H9 (cell line): ENCODE results near the gene IMMP2L. TPM values are rescaled to one million over a fixed set of nuclear protein-coding genes. Genes with fewer than 3 reads are reported as not detected.

Experiments used
- DNase-seq: peaks from one replicate; pipeline ENCODE4 v3.0.0-alpha.2; 2017
- H2AFZ ChIP-seq: one replicate; pipeline ENCODE4 v1.6.1; 2013; ENCODE audit warnings: mild to moderate bottlenecking, low read length, control low read depth, moderate library complexity
- H2AK5ac ChIP-seq: 2 replicates; pipeline ENCODE4 v1.6.1; 2013; ENCODE audit warnings: low read length, control low read depth, mixed read lengths; ENCODE audit not compliant: insufficient read length
- H2BK120ac ChIP-seq: one replicate; pipeline ENCODE4 v1.6.1; 2013; ENCODE audit warnings: low read depth, mild to moderate bottlenecking, low read length, control low read depth, inconsistent platforms; ENCODE audit not compliant: poor library complexity, severe bottlenecking
- H2BK12ac ChIP-seq: 2 replicates; pipeline ENCODE4 v1.6.1; 2013; ENCODE audit warnings: low read length, control low read depth, mixed read lengths, low read depth; ENCODE audit not compliant: insufficient read length
- H2BK15ac ChIP-seq: 2 replicates; pipeline ENCODE4 v1.6.1; 2013; ENCODE audit warnings: low read depth, low read length, control low read depth
- H2BK20ac ChIP-seq: one replicate; pipeline ENCODE4 v1.6.1; 2013; ENCODE audit warnings: low read depth, mild to moderate bottlenecking, low read length, control low read depth, inconsistent platforms; ENCODE audit not compliant: poor library complexity, severe bottlenecking
- H2BK5ac ChIP-seq: 2 replicates; pipeline ENCODE4 v1.6.1; 2013; ENCODE audit warnings: low read length, control low read depth, mixed read lengths; ENCODE audit not compliant: insufficient read length
- H3K14ac ChIP-seq: 2 replicates; pipeline ENCODE4 v1.6.1; 2013; ENCODE audit warnings: low read length, control low read depth; ENCODE audit not compliant: insufficient read depth
- H3K18ac ChIP-seq: 2 replicates; pipeline ENCODE4 v1.6.1; 2013; ENCODE audit warnings: low read depth, mild to moderate bottlenecking, mixed read lengths, low read length, control low read depth; ENCODE audit not compliant: insufficient read length
- H3K23ac ChIP-seq: 2 replicates; pipeline ENCODE4 v1.6.1; 2013; ENCODE audit warnings: low read length, control low read depth, mixed read lengths, low read depth; ENCODE audit not compliant: insufficient read length
- H3K23me2 ChIP-seq: 2 replicates; pipeline ENCODE4 v1.6.1; 2013; ENCODE audit warnings: low read depth, mild to moderate bottlenecking, mixed read lengths, low read length, control low read depth; ENCODE audit not compliant: insufficient read length, poor library complexity, severe bottlenecking
- H3K27ac ChIP-seq: 2 replicates; pipeline ENCODE4 v1.5.1; 2013; ENCODE audit warnings: low read length, control low read depth, mixed read lengths, low read depth; ENCODE audit not compliant: insufficient read length
- H3K27me3 ChIP-seq: 2 replicates; pipeline ENCODE4 v1.6.1; 2013; ENCODE audit warnings: low read length, control low read depth, inconsistent platforms; ENCODE audit not compliant: insufficient read depth
- H3K4ac ChIP-seq: 2 replicates; pipeline ENCODE4 v1.6.1; 2013; ENCODE audit warnings: low read depth, mild to moderate bottlenecking, control low read depth, inconsistent platforms, low read length, moderate library complexity
- H3K4me1 ChIP-seq: 2 replicates; pipeline ENCODE4 v1.6.1; 2013; ENCODE audit warnings: low read length, control low read depth, inconsistent platforms; ENCODE audit not compliant: insufficient read depth
- H3K4me2 ChIP-seq: 2 replicates; pipeline ENCODE4 v1.6.1; 2013; ENCODE audit warnings: low read length, control low read depth, mixed read lengths; ENCODE audit not compliant: insufficient read length, insufficient read depth
- H3K56ac ChIP-seq: 2 replicates; pipeline ENCODE4 v1.6.1; 2013; ENCODE audit warnings: low read depth, mild to moderate bottlenecking, mixed read lengths, low read length, control low read depth; ENCODE audit not compliant: insufficient read length
- H3K79me1 ChIP-seq: 2 replicates; pipeline ENCODE4 v1.6.1; 2013; ENCODE audit warnings: low read depth, mild to moderate bottlenecking, moderate library complexity, low read length, control low read depth, inconsistent platforms; ENCODE audit not compliant: insufficient read depth, poor library complexity, severe bottlenecking
- H3K79me2 ChIP-seq: 2 replicates; pipeline ENCODE4 v1.6.1; 2013; ENCODE audit warnings: low read length, control low read depth, inconsistent platforms; ENCODE audit not compliant: insufficient read depth
- H3K9ac ChIP-seq: 2 replicates; pipeline ENCODE4 v1.6.1; 2013; ENCODE audit warnings: low read length, control low read depth, mixed read lengths; ENCODE audit not compliant: insufficient read length; ENCODE audit errors: extremely low read depth
- H3K9me3 ChIP-seq: one replicate; pipeline ENCODE4 v1.6.1; 2013; ENCODE audit warnings: low read depth, low read length, inconsistent platforms; ENCODE audit not compliant: control insufficient read depth
- H3T11ph ChIP-seq: one replicate; pipeline ENCODE4 v1.6.1; 2013; ENCODE audit warnings: mild to moderate bottlenecking, low read length, control low read depth, inconsistent platforms
- H4K20me1 ChIP-seq: one replicate; pipeline ENCODE4 v1.6.1; 2013; ENCODE audit not compliant: control insufficient read depth, insufficient read length, insufficient read depth
- H4K5ac ChIP-seq: 2 replicates; pipeline ENCODE4 v1.6.1; 2013; ENCODE audit warnings: low read depth, mild to moderate bottlenecking, mixed read lengths, low read length, control low read depth; ENCODE audit not compliant: insufficient read length
- H4K8ac ChIP-seq: replicated peaks from 2 replicates; pipeline ENCODE4 v1.6.1; 2013; ENCODE audit warnings: low read length, control low read depth, mixed read lengths, low read depth; ENCODE audit not compliant: insufficient read length
- H4K91ac ChIP-seq: 2 replicates; pipeline ENCODE4 v1.6.1; 2013; ENCODE audit warnings: low read depth, mild to moderate bottlenecking, moderate library complexity, mixed read lengths, low read length, control low read depth; ENCODE audit not compliant: insufficient read length
- H3K27ac Mint-ChIP-seq, 3 experiments: 2 replicates in 2 of 3; 3 replicates in 1 of 3; pipeline ENCODE4 v1.8.0; 2020 to 2021; ENCODE audit warnings: mixed read lengths in 3 of 3, mild to moderate bottlenecking in 1 of 3, moderate library complexity in 1 of 3
- H3K27me3 Mint-ChIP-seq: 2 replicates; pipeline ENCODE4 v1.8.0; 2021; ENCODE audit warnings: low read depth, mild to moderate bottlenecking, moderate library complexity, mixed read lengths
- H3K36me3 Mint-ChIP-seq, 3 experiments: 2 replicates in 2 of 3; 3 replicates in 1 of 3; pipeline ENCODE4 v1.8.0; 2020 to 2021; ENCODE audit warnings: low read depth in 3 of 3, mixed read lengths in 3 of 3; ENCODE audit not compliant: insufficient read depth in 1 of 3
- H3K4me1 Mint-ChIP-seq, 2 experiments: 2 replicates each; pipeline ENCODE4 v1.8.0; 2020; ENCODE audit warnings: mixed read lengths in 2 of 2
- H3K4me3 Mint-ChIP-seq, 2 experiments: 2 replicates in 1 of 2; 3 replicates in 1 of 2; pipeline ENCODE4 v1.8.0; 2020 to 2021; ENCODE audit warnings: mild to moderate bottlenecking in 2 of 2, mixed read lengths in 2 of 2, moderate library complexity in 1 of 2
- H3K9me3 Mint-ChIP-seq, 2 experiments: 2 replicates in 1 of 2; 3 replicates in 1 of 2; pipeline ENCODE4 v1.8.0; 2020; ENCODE audit warnings: mild to moderate bottlenecking in 2 of 2, mixed read lengths in 2 of 2, moderate library complexity in 1 of 2
- CTCF ChIP-seq: fragments of 200-600 bp; sonication (generic); conservative IDR thresholded peaks from 3 replicates; pipeline ENCODE4 v1.8.0; 2021; ENCODE audit warnings: antibody characterized with exemption, mild to moderate bottlenecking
- WGBS: extraction: QIAGEN DNeasy Blood & Tissue Kit; methylation state at CpG from one replicate; pipeline ENCODE4 v1.1.7; 2013; ENCODE audit warnings: missing lambda C conversion rate, low lambda C conversion rate, mixed read lengths; ENCODE audit not compliant: insufficient read length; ENCODE audit errors: extremely low coverage; 5-methylcytosine and 5-hydroxymethylcytosine counted together
- total RNA-seq: library from RNA; stranded (reverse); gene quantifications from 2 replicates; pipeline ENCODE4 v1.2.1, GENCODE V29; 2021

IMMP2L gene
- total RNA-seq, 1 experiment from 2014 or later: 14.7 TPM

- H3K56ac ChIP-seq: no peak overlapping the region
- H2AFZ ChIP-seq: no peak overlapping the region
- no peak overlapping the region for H2AK5ac ChIP-seq
- H3K79me1 ChIP-seq: no peaks in the 10 kb centered on the region
- TF ChIP-seq CTCF: no peak
- Mint-ChIP-seq H3K4me3 (no peak overlapping the region), H3K9me3 (no peaks in the 10 kb centered on the region), H3K27ac (no peak overlapping the region), H3K36me3 (peaks cover 0 to 13% (median 4%) of the 10 kb centered on the region in 3 experiments; a peak in 4 of 7 replicates), H3K27me3 (no peaks in the 10 kb centered on the region), H3K4me1 (no peaks in the 10 kb centered on the region)
- H4K91ac ChIP-seq: no peak overlapping the region
- H4K5ac ChIP-seq: no peak overlapping the region
- no peaks in the 10 kb centered on the region for H3K23me2 ChIP-seq
- no peak overlapping the region for H3K27ac ChIP-seq
- H3K14ac ChIP-seq: no peak overlapping the region
- H4K8ac ChIP-seq: no peak overlapping the region
- H3K18ac ChIP-seq: no peak overlapping the region
- H3K9ac ChIP-seq: no peak overlapping the region
- H3K9me3 ChIP-seq: no peaks in the 10 kb centered on the region
- no peak overlapping the region for H3K4ac ChIP-seq
- H3K4me1 ChIP-seq: no peaks in the 10 kb centered on the region
- no peak overlapping the region for H2BK12ac ChIP-seq
- H3K27me3 ChIP-seq: no peaks in the 10 kb centered on the region
- DNase-seq: no peak
- no peak overlapping the region for H2BK20ac ChIP-seq
- H3K23ac ChIP-seq: no peak overlapping the region
- H4K20me1 ChIP-seq: no peaks in the 10 kb centered on the region
- H3K79me2 ChIP-seq: no peaks in the 10 kb centered on the region
- no peak overlapping the region for H2BK15ac ChIP-seq
- no peak overlapping the region for H3K4me2 ChIP-seq
- no CpG with 5 or more reads among the region's 2 CpGs for WGBS
- H2BK5ac ChIP-seq: no peak overlapping the region
- no peak overlapping the region for H2BK120ac ChIP-seq
- H3T11ph ChIP-seq: no peak overlapping the region
These were observed 44.0 kb downstream of the IMMP2L start for GRCh38 chr7:111518264-111518663.
